ENCODE measurements around the gene PTGIS. TPM values are rescaled to one million over a fixed set of nuclear protein-coding genes. Genes with fewer than 3 reads are reported as not detected.

Gene PTGIS
- total and polyA plus RNA-seq, 2 donors (not counting 1 experiment from before 2014, with no cell fraction given): not detected

DNA sequence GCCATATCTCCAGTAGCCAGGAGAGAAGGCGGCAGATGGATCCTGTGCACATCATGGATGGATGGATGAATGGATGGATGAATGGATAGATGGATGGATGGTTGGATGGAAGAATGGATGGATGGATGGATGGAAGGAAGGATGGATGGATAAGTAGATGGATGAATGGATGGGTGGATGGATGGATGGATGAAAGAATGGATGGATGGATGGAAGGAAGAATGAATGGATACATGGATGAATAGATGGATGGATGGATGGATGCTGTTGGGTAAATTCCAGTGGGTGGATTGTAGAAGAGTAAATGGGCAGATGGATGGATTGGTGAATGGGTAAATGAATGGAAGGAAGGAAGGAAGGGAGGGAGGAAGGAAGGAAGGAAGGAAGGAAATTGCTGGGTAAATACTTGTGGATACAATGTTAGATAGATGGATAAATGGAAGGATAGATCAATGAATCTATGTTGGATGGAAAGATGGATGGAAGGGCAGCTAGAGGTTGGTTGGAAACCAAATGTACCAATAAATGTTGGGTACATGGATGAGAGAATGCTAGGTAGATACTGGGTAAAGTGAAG, 19.5 kb downstream of the PTGIS start:
- ChIA-PET POLR2A (no interaction called here), CTCF (no interaction called here)
- no peak overlapping the region for H3K4me2 ChIP-seq (replicated peaks; ENCODE audit: low read depth, low read length, poor library complexity, severe bottlenecking)
- no peaks in the 10 kb centered on the region for H4K20me1 ChIP-seq (ENCODE audit: control insufficient read depth, insufficient read depth, low read length, poor library complexity, severe bottlenecking)
- peaks cover 0 to 24% (median 10%) of the 10 kb centered on the region in 3 donors for H3K9me3 ChIP-seq (ENCODE audit: control extremely low read depth in 1 of 3, control insufficient read depth in 2 of 3, insufficient read depth in 1 of 3, low read length in 2 of 3)
- no peak overlapping the region for H3K4me3 ChIP-seq (ENCODE audit: control extremely low read depth in 1 of 5, extremely low read depth in 1 of 5, insufficient read depth in 1 of 5, low read depth in 2 of 5, low read length in 4 of 5)
- Mint-ChIP-seq H3K4me3 (no peak overlapping the region), H3K27ac (no peak overlapping the region), H3K27me3 (peaks cover 18% of the 10 kb centered on the region), H3K4me1 (no peaks in the 10 kb centered on the region), H3K9me3 (ENCODE audit: insufficient read depth) (no peaks in the 10 kb centered on the region)
- no peaks in the 10 kb centered on the region for H3K79me2 ChIP-seq (ENCODE audit: control insufficient read depth, insufficient read depth, low read length)
- no peaks in the 10 kb centered on the region for H3K4me1 ChIP-seq (ENCODE audit: control insufficient read depth in 2 of 2, insufficient read depth in 2 of 2, low read length in 2 of 2)
- no peak overlapping the region for H2AFZ ChIP-seq (ENCODE audit: insufficient read depth, low read depth, low read length, poor library complexity, severe bottlenecking)
- TF ChIP-seq, protein P1, sequence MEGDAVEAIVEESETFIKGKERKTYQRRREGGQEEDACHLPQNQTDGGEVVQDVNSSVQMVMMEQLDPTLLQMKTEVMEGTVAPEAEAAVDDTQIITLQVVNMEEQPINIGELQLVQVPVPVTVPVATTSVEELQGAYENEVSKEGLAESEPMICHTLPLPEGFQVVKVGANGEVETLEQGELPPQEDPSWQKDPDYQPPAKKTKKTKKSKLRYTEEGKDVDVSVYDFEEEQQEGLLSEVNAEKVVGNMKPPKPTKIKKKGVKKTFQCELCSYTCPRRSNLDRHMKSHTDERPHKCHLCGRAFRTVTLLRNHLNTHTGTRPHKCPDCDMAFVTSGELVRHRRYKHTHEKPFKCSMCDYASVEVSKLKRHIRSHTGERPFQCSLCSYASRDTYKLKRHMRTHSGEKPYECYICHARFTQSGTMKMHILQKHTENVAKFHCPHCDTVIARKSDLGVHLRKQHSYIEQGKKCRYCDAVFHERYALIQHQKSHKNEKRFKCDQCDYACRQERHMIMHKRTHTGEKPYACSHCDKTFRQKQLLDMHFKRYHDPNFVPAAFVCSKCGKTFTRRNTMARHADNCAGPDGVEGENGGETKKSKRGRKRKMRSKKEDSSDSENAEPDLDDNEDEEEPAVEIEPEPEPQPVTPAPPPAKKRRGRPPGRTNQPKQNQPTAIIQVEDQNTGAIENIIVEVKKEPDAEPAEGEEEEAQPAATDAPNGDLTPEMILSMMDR (IDR thresholded peaks at IDR 0.05): no peak
- TF ChIP-seq EZH2 (IDR thresholded peaks at IDR 0.05; ENCODE audit: borderline replicate concordance, insufficient read depth, low read depth, low read length, poor library complexity, severe bottlenecking): no peak
- no peaks in the 10 kb centered on the region for H3K36me3 ChIP-seq (replicated peaks in 1 of 2; ENCODE audit: control extremely low read depth in 1 of 2, control insufficient read depth in 1 of 2, extremely low read depth in 1 of 2, insufficient read depth in 2 of 2, low read length in 1 of 2)
- no peak overlapping the region for H3K27ac ChIP-seq (ENCODE audit: low read length in 2 of 2)
- intact Hi-C loops (cut with micrococcal nuclease): no loop called here
- no peak overlapping the region for H3K9ac ChIP-seq (ENCODE audit: low read length)
- peaks cover 0 to 20% (median 0%) of the 10 kb centered on the region in 4 experiments for H3K27me3 ChIP-seq (replicated peaks in 1 of 4; ENCODE audit: control extremely low read depth in 1 of 4, control insufficient read depth in 3 of 4, insufficient read depth in 4 of 4, low read length in 3 of 4)
- WGBS (ENCODE audit: insufficient coverage): 100% methylated on average over 1 of the region's 1 CpG
- DNase-seq (no peak), ATAC-seq (ENCODE audit: low read depth) (no peak)

GRCh38 chr20:49545572-49545971, 22.4 kb downstream of the PTGIS start:
- Histone ChIP-seq H3K79me2 (ENCODE audit: control insufficient read depth, insufficient read depth, low read length) (no peaks in the 10 kb centered on the region), H3K27me3 (replicated peaks in 1 of 4; ENCODE audit: control extremely low read depth in 1 of 4, control insufficient read depth in 3 of 4, insufficient read depth in 4 of 4, low read length in 3 of 4) (peaks cover 0 to 16% (median 0%) of the 10 kb centered on the region in 4 experiments), H3K27ac (ENCODE audit: low read length in 2 of 2) (no peak overlapping the region), H3K4me3 (ENCODE audit: control extremely low read depth in 1 of 5, extremely low read depth in 1 of 5, insufficient read depth in 1 of 5, low read depth in 2 of 5, low read length in 4 of 5) (no peak overlapping the region), H3K9ac (ENCODE audit: low read length) (no peak overlapping the region), H4K20me1 (ENCODE audit: control insufficient read depth, insufficient read depth, low read length, poor library complexity, severe bottlenecking) (no peaks in the 10 kb centered on the region), H3K36me3 (replicated peaks in 1 of 2; ENCODE audit: control extremely low read depth in 1 of 2, control insufficient read depth in 1 of 2, extremely low read depth in 1 of 2, insufficient read depth in 2 of 2, low read length in 1 of 2) (no peaks in the 10 kb centered on the region), H3K4me1 (ENCODE audit: control insufficient read depth in 2 of 2, insufficient read depth in 2 of 2, low read length in 2 of 2) (no peaks in the 10 kb centered on the region), H3K9me3 (ENCODE audit: control extremely low read depth in 1 of 3, control insufficient read depth in 2 of 3, insufficient read depth in 1 of 3, low read length in 2 of 3) (peaks cover 0 to 24% (median 10%) of the 10 kb centered on the region in 3 donors), H3K4me2 (replicated peaks; ENCODE audit: low read depth, low read length, poor library complexity, severe bottlenecking) (no peak overlapping the region), H2AFZ (ENCODE audit: insufficient read depth, low read depth, low read length, poor library complexity, severe bottlenecking) (no peak overlapping the region)
- ChIA-PET POLR2A (no interaction called here), CTCF (interaction anchor here (5.2 kb wide), 1 partner anchor 64 kb away, joined by 27 read pairs; no protein-coding TSS in a partner anchor)
- H3K27me3 Mint-ChIP-seq: peaks cover 8% of the 10 kb centered on the region
- ATAC-seq (ENCODE audit: low read depth) (no peak), DNase-seq (no peak)
- TF ChIP-seq EZH2 (IDR thresholded peaks at IDR 0.05; ENCODE audit: borderline replicate concordance, insufficient read depth, low read depth, low read length, poor library complexity, severe bottlenecking): no peak
- TF ChIP-seq, protein P1 (IDR thresholded peaks at IDR 0.05): no peak
- H3K9me3 Mint-ChIP-seq (ENCODE audit: insufficient read depth): no peaks in the 10 kb centered on the region
- H3K4me1 Mint-ChIP-seq: no peaks in the 10 kb centered on the region
- intact Hi-C loops (cut with micrococcal nuclease): no loop called here
- no peak overlapping the region for H3K4me3 Mint-ChIP-seq
- H3K27ac Mint-ChIP-seq: no peak overlapping the region
- 94% methylated on average over 2 of the region's 2 CpGs for WGBS (ENCODE audit: insufficient coverage)
